ENCODE measurements around the gene ERLIN1. TPM values are rescaled to one million over a fixed set of nuclear protein-coding genes. Genes with fewer than 3 reads are reported as not detected.

The ERLIN1 gene
- total and polyA plus RNA-seq, 10 of the 15 experiments (the other 5 are each of a cell fraction or from before 2014, with no cell fraction given) = 4.9 to 21.7 (median 13.0) TPM

- TF ChIP-seq ZNF687 (IDR thresholded peaks at IDR 0.05) = no peak
Observed at GRCh38 chr10:100138921-100139496, 46.8 kb downstream of the ERLIN1 start (continued).

DNA sequence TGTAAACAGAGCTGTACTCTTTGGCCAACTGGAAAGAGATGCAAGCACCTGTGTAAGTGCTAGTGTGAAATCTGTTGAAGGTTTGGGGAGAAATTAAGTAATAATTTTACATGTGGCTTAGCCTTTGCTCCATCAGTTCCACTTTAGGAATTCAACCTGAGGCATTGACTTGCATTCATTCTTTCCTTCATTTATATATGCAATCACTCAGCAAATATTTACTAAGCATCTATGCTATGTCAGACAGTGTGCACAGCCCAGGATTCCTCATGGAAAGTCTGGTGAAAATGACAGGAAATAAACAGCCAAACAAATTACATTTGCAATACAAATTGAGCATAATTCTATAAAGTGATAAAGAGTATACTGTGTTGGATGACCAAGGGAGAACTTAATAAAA lies 50.3 kb downstream of the ERLIN1 start:
- ATAC-seq = no peak
- Histone ChIP-seq H3K9ac (ENCODE audit: control insufficient read depth, insufficient read depth, low read length) (no peak overlapping the region), H4K20me1 (ENCODE audit: control insufficient read depth, insufficient read depth) (no peaks in the 10 kb centered on the region), H3K27ac (ENCODE audit: control insufficient read depth, insufficient read depth) (no peak overlapping the region), H3K4me1 (ENCODE audit: control insufficient read depth, insufficient read depth, low read length) (no peaks in the 10 kb centered on the region), H3K79me2 (ENCODE audit: control insufficient read depth, insufficient read depth, low read length) (no peaks in the 10 kb centered on the region), H3K4me3 (no peak overlapping the region), H3K4me2 (ENCODE audit: control insufficient read depth, insufficient read depth) (no peak overlapping the region), H2AFZ (ENCODE audit: control insufficient read depth, low read depth, low read length) (no peak overlapping the region), H3K27me3 (replicated peaks in 1 of 2; ENCODE audit: control insufficient read depth in 2 of 2, insufficient read depth in 2 of 2, low read length in 1 of 2) (peaks cover 0 to 2% of the 10 kb centered on the region in 2 experiments; a peak in 1 of 4 replicates), H3K36me3 (ENCODE audit: control insufficient read depth in 2 of 2, insufficient read depth in 2 of 2, low read length in 1 of 2) (no peaks in the 10 kb centered on the region), H3K9me3 (replicated peaks; ENCODE audit: control insufficient read depth, insufficient read depth, low read length) (peaks cover 3% of the 10 kb centered on the region; the same call in 2 of the 3 replicates)
- RAD21 ChIA-PET (ENCODE audit: unreplicated experiment) = no interaction called here
- BruUV-seq (replicated peaks) = no TSS peak
- FAIRE-seq = no peak
- no peak for DNase-seq (ENCODE audit: low read depth, low spot score)
- intact Hi-C loops (cut with micrococcal nuclease; ENCODE audit: unreplicated experiment) (no loop called here), in situ Hi-C loops (cut with MboI) (no loop called here)
- POLR2A ChIA-PET = no interaction called here
- CTCF ChIA-PET = no interaction called here
- SMC1A ChIA-PET (ENCODE audit: uncharacterized antibody, unreplicated experiment) = no interaction called here
- TF ChIP-seq ZNF207 (IDR thresholded peaks at IDR 0.05; ENCODE audit: borderline replicate concordance) (no peak), BACH1 (IDR thresholded peaks at IDR 0.05; ENCODE audit: borderline replicate concordance) (no peak), PAX8 (IDR thresholded peaks at IDR 0.05) (no peak), ZNF687 (IDR thresholded peaks at IDR 0.05) (no peak), FOXK2 (IDR thresholded peaks at IDR 0.05) (no peak)
- TF ChIP-seq, protein P1, sequence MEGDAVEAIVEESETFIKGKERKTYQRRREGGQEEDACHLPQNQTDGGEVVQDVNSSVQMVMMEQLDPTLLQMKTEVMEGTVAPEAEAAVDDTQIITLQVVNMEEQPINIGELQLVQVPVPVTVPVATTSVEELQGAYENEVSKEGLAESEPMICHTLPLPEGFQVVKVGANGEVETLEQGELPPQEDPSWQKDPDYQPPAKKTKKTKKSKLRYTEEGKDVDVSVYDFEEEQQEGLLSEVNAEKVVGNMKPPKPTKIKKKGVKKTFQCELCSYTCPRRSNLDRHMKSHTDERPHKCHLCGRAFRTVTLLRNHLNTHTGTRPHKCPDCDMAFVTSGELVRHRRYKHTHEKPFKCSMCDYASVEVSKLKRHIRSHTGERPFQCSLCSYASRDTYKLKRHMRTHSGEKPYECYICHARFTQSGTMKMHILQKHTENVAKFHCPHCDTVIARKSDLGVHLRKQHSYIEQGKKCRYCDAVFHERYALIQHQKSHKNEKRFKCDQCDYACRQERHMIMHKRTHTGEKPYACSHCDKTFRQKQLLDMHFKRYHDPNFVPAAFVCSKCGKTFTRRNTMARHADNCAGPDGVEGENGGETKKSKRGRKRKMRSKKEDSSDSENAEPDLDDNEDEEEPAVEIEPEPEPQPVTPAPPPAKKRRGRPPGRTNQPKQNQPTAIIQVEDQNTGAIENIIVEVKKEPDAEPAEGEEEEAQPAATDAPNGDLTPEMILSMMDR (IDR thresholded peaks at IDR 0.05 in 2 of 3, conservative IDR thresholded peaks at IDR 0.05 in 1 of 3; ENCODE audit: control insufficient read depth in 2 of 3, extremely low read depth in 1 of 3, insufficient read depth in 1 of 3, low read depth in 3 of 3, low read length in 3 of 3) = no peak
- TF ChIP-seq, protein P2, sequence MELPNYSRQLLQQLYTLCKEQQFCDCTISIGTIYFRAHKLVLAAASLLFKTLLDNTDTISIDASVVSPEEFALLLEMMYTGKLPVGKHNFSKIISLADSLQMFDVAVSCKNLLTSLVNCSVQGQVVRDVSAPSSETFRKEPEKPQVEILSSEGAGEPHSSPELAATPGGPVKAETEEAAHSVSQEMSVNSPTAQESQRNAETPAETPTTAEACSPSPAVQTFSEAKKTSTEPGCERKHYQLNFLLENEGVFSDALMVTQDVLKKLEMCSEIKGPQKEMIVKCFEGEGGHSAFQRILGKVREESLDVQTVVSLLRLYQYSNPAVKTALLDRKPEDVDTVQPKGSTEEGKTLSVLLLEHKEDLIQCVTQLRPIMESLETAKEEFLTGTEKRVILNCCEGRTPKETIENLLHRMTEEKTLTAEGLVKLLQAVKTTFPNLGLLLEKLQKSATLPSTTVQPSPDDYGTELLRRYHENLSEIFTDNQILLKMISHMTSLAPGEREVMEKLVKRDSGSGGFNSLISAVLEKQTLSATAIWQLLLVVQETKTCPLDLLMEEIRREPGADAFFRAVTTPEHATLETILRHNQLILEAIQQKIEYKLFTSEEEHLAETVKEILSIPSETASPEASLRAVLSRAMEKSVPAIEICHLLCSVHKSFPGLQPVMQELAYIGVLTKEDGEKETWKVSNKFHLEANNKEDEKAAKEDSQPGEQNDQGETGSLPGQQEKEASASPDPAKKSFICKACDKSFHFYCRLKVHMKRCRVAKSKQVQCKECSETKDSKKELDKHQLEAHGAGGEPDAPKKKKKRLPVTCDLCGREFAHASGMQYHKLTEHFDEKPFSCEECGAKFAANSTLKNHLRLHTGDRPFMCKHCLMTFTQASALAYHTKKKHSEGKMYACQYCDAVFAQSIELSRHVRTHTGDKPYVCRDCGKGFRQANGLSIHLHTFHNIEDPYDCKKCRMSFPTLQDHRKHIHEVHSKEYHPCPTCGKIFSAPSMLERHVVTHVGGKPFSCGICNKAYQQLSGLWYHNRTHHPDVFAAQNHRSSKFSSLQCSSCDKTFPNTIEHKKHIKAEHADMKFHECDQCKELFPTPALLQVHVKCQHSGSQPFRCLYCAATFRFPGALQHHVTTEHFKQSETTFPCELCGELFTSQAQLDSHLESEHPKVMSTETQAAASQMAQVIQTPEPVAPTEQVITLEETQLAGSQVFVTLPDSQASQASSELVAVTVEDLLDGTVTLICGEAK (IDR thresholded peaks at IDR 0.05; ENCODE audit: borderline replicate concordance) = no peak
